HG02885 (cell line): ENCODE results near the gene FAM117B.
"Not testable (repeated sequence)": the region's sequence is repeated elsewhere in the genome, so short reads cannot be mapped to it uniquely, and the experiment has no call there.

Source experiments
- ATAC-seq: cut with Tn5 transposase; IDR thresholded peaks from one replicate; pipeline ENCODE4 v1.9.1; 2021; ENCODE audit warnings: mild to moderate bottlenecking; ENCODE audit not compliant: unreplicated experiment, poor library complexity

The FAM117B gene

GRCh38 chr2:202693503-202693902, 58.7 kb downstream of the FAM117B start:
- no peak for ATAC-seq

GRCh38 chr2:202695166-202695565, 60.4 kb downstream of the FAM117B start:
- ATAC-seq, result no peak

- no peak for ATAC-seq
Observed at GRCh38 chr2:202700075-202700901, 65.5 kb downstream of the FAM117B start.

GRCh38 chr2:202703091-202703490, 68.3 kb downstream of the FAM117B start:
- ATAC-seq, result no peak

- no peak for ATAC-seq
Observed at GRCh38 chr2:202704248-202704647, 69.5 kb downstream of the FAM117B start.

- no peak for ATAC-seq
Observed at GRCh38 chr2:202705446-202706020, 70.8 kb downstream of the FAM117B start.

GRCh38 chr2:202714971-202715935, 80.5 kb downstream of the FAM117B start:
- ATAC-seq, result not testable (repeated sequence)

- ATAC-seq, result no peak
Observed at GRCh38 chr2:202716114-202716718, 81.4 kb downstream of the FAM117B start.

- ATAC-seq, result no peak
Observed at GRCh38 chr2:202716953-202717597, 82.3 kb downstream of the FAM117B start.

- no peak for ATAC-seq
Observed at GRCh38 chr2:202717598-202718310, 83.0 kb downstream of the FAM117B start.

- ATAC-seq, result no peak
Observed at GRCh38 chr2:202718614-202719013, 83.8 kb downstream of the FAM117B start.

GRCh38 chr2:202720226-202720625, 85.5 kb downstream of the FAM117B start:
- ATAC-seq, result no peak

GRCh38 chr2:202721621-202722020, 86.9 kb downstream of the FAM117B start:
- ATAC-seq, result no peak

GRCh38 chr2:202723746-202724145, 89.0 kb downstream of the FAM117B start:
- ATAC-seq, result no peak

- no peak for ATAC-seq
Observed at GRCh38 chr2:202726070-202726469, 91.3 kb downstream of the FAM117B start.

GRCh38 chr2:202736826-202737225, 102.1 kb downstream of the FAM117B start:
- ATAC-seq, result no peak

GRCh38 chr2:202743613-202744012, 108.8 kb downstream of the FAM117B start:
- ATAC-seq, result no peak

- no peak for ATAC-seq
Observed at GRCh38 chr2:202749477-202749876, 114.7 kb downstream of the FAM117B start.

GRCh38 chr2:202750763-202751427, 116.1 kb downstream of the FAM117B start:
- ATAC-seq, result no peak
